ENCODE results near the gene PHLPP2. TPM values are rescaled to one million over a fixed set of nuclear protein-coding genes. Genes with fewer than 3 reads are reported as not detected.

The PHLPP2 gene
- total RNA-seq, 2 donors from 2014 or later = 8.1 to 17.1 TPM

DNA sequence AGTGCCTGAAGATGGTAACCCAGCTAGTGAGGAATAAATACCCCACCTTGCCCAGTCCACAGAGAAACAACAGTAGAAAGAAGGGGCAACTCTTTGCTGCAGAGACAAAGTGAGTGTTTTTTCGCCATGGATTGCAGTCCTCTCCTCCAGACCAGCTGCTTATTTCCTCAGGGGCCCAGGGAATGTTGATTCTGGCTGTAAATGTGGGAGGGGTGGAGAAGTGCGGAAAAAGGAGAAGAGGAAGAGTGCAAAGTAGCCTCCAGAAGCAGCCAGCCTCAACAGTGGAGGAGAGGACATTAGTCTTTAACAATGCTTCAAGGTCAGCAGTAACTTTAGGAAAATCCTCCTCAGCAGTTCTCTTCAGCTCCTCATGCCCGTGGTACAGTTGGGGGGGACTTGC, 8.1 kb upstream of the PHLPP2 start:
- ATAC-seq (ENCODE audit: insufficient number of reproducible peaks, low FRiP score, low read depth) (no peak), DNase-seq (ENCODE audit: low spot score) (no peak)
- Histone ChIP-seq H3K4me3 (no peak overlapping the region), H3K9me3 (no peaks in the 10 kb centered on the region), H3K36me3 (peaks cover 35% of the 10 kb centered on the region), H3K27ac (no peak overlapping the region), H3K4me1 (ENCODE audit: control insufficient read depth in 1 of 2, low read depth in 2 of 2) (peaks cover 0 to 13% of the 10 kb centered on the region in 2 donors), H3K27me3 (replicated peaks; ENCODE audit: insufficient read depth) (no peaks in the 10 kb centered on the region)
- TF ChIP-seq, protein P1, sequence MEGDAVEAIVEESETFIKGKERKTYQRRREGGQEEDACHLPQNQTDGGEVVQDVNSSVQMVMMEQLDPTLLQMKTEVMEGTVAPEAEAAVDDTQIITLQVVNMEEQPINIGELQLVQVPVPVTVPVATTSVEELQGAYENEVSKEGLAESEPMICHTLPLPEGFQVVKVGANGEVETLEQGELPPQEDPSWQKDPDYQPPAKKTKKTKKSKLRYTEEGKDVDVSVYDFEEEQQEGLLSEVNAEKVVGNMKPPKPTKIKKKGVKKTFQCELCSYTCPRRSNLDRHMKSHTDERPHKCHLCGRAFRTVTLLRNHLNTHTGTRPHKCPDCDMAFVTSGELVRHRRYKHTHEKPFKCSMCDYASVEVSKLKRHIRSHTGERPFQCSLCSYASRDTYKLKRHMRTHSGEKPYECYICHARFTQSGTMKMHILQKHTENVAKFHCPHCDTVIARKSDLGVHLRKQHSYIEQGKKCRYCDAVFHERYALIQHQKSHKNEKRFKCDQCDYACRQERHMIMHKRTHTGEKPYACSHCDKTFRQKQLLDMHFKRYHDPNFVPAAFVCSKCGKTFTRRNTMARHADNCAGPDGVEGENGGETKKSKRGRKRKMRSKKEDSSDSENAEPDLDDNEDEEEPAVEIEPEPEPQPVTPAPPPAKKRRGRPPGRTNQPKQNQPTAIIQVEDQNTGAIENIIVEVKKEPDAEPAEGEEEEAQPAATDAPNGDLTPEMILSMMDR (IDR thresholded peaks at IDR 0.05) = no peak

DNA sequence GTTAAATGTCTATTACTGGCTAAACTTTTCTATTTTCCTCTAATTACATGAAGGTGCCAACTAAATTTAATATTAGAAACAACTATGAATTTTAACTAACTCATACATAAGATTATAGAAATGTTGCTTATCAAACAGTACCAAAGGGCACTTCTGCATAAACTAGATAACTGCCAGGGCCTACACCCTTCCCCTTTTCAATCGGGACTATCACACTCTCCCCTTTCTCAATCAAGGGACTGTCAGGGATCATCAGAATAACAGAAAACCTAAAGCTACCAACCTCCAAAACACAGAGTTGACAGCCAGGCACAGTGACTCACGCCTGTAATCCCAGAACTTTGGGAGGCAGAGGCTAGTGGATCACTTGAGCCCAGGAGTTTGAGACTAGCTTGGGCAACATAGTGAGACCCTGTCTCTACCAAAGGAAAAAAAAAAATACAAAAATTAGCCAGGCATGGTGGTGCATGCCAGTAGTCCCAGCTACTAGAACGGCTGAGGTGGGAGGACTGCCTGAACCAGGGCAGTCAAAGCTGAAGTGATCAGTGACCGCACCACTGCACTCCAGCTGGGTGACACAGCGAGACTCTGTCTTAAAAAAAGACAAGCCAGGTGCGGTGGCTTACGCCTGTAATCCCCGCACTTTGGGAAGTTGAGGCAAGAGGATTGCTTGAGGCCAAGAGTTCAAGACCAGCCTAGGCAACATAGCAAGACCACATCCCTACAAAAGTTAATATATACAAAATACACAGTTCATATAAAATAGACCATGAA, 3.2 kb upstream of the PHLPP2 start:
- TF ChIP-seq, protein P1 (IDR thresholded peaks at IDR 0.05) = no peak
- Histone ChIP-seq H3K36me3 (peaks cover 19% of the 10 kb centered on the region), H3K4me1 (ENCODE audit: control insufficient read depth in 1 of 2, low read depth in 2 of 2) (peaks cover 11 to 26% of the 10 kb centered on the region in 2 donors), H3K9me3 (no peaks in the 10 kb centered on the region), H3K27me3 (replicated peaks; ENCODE audit: insufficient read depth) (no peaks in the 10 kb centered on the region), H3K4me3 (no peak overlapping the region), H3K27ac (peak overlapping the region in 1 of 2 donors; percentile 11)
- DNase-seq (ENCODE audit: low spot score) = no peak
- no peak for ATAC-seq (ENCODE audit: insufficient number of reproducible peaks, low FRiP score, low read depth)

DNA sequence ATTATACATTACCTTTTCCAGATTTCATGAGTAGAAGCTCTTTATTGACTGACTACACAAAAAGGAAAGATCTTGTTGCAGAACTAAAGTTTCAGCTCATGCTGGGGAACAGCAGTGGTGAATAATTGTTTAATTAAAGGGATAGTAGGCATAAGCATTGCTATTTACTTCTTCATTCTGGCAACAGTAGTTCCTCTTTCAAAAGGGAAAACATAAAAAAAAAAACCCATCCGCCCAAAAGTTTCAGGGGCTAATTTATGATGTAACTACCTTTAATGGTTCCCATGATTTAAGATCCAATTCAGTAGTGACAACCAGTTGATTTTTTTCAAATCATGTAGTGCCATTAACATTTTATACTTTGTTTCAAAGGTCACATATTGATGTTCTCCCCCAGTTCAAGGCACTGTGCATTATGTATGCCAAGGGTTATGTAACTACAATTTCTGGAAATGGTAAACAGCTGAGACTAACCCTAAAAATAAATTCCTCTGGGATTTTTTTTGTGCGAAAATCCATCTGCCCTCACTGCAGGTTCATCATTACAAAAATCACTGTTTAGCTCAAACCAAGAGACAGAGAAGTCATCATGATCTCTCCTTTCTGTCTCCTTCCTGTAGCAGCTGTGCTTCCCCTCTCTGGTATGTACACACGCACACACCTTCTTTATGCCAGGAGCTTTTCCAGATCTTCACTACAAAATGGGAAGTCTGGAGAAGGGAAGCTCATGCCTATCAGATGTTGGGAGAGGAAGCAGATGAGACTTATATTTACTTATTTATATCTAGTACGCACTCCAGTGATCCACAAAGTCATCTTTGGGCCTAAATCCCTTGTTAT, 2.2 kb upstream of the PHLPP2 start:
- H3K9me3 ChIP-seq = no peaks in the 10 kb centered on the region
- TF ChIP-seq, protein P1 (IDR thresholded peaks at IDR 0.05) = no peak
- H3K4me1 ChIP-seq (ENCODE audit: control insufficient read depth in 1 of 2, low read depth in 2 of 2) = peaks cover 11 to 33% of the 10 kb centered on the region in 2 donors
- ATAC-seq (ENCODE audit: insufficient number of reproducible peaks, low FRiP score, low read depth) = no peak
- H3K27me3 ChIP-seq (replicated peaks; ENCODE audit: insufficient read depth) = no peaks in the 10 kb centered on the region
- no peak overlapping the region for H3K4me3 ChIP-seq
- H3K27ac ChIP-seq = no peak overlapping the region
- peaks cover 8% of the 10 kb centered on the region for H3K36me3 ChIP-seq
- no peak for DNase-seq (ENCODE audit: low spot score)

DNA sequence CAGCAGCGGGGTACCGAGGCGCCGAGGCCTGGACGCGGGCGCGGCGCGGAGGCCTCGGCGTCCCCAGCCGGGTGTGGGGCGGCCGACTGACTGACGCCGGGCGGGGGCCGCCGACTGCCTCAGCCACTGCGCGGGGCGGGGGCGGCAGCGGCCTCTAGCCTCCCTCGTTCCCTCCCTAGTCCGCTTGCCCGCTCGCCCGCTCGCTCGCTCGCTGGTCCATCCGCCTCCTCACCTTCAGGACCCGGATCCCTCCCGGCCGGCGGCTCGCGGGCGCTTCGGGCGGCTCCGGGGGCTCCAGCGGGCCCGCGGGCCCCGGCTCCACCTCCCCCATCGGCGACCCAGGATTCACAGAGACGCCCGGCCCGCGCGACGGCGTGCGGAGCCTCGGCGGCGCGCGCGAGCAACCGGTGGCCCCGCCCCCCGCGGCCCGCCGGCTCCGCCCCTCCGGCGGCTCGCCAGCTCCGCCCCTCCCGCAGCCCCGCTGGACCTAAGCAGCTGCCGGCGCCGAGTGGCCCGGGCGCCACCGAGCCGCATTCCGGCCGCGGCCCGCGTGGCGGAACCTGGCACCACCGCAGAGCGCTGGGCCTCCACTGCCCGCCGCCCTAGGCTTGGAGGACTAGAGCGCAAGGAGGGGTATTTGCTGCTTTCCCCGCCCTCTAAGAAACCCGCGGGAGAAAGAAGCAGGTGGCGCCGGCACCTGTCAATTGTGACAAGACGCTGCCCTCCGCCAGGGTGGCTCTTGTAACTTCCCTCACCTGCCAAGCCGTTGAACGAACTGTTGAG, 773 bp downstream of the PHLPP2 start:
- TF ChIP-seq, protein P1 (IDR thresholded peaks at IDR 0.05) = no peak
- Histone ChIP-seq H3K27ac (peak overlapping the region; percentile 91 to 94), H3K27me3 (replicated peaks; ENCODE audit: insufficient read depth) (no peaks in the 10 kb centered on the region), H3K4me1 (ENCODE audit: control insufficient read depth in 1 of 2, low read depth in 2 of 2) (peaks cover 11 to 34% of the 10 kb centered on the region in 2 donors), H3K36me3 (no peaks in the 10 kb centered on the region), H3K9me3 (no peaks in the 10 kb centered on the region), H3K4me3 (peak overlapping the region; percentile 94)
- DNase-seq (ENCODE audit: low spot score) (peak; percentile 11), ATAC-seq (ENCODE audit: insufficient number of reproducible peaks, low FRiP score, low read depth) (peak; percentile 92)
